Endothelial cell of umbilical vein (primary cell): ENCODE results near the gene OR5B17. TPM values are rescaled to one million over a fixed set of nuclear protein-coding genes. Genes with fewer than 3 reads are reported as not detected.

Source experiments
- BruUV-seq: library from RNA; stranded (reverse); fragments of 400-500 nt; replicated peaks from 2 replicates; lab custom pipeline; 2021; lab: Mats Ljungman, UMichigan
- CTCF ChIA-PET: fragments of 300-600, 350-600 bp; sonication (Branson Sonifier 250); formaldehyde crosslinking; loops from one replicate; lab custom pipeline; 2021; ENCODE audit warnings: antibody characterized with exemption, inconsistent platforms; lab: Charles Lee
- POLR2A ChIA-PET: fragments of 300-600, 350-600 bp; sonication (Branson Sonifier 250); formaldehyde crosslinking; loops from one replicate; lab custom pipeline; 2021; ENCODE audit warnings: antibody characterized with exemption, inconsistent platforms; lab: Charles Lee
- DNase-seq: peaks from one replicate; pipeline ENCODE4 v3.0.0-alpha.2; 2011; ENCODE audit warnings: low read depth, low spot score
- FAIRE-seq: peaks from 2 replicates; lab custom pipeline; 2011; peaks lifted over from hg19 to GRCh38; lab: Jason Lieb, UNC
- H2AFZ ChIP-seq: 2 replicates; pipeline ENCODE4 v1.6.0; 2012; ENCODE audit warnings: low read depth, low read length, control low read depth, inconsistent platforms
- H3K27ac ChIP-seq: 2 replicates; pipeline ENCODE4 v1.5.1; 2011; ENCODE audit warnings: low read depth, mild to moderate bottlenecking, control low read depth, low read length, moderate library complexity; ENCODE audit not compliant: insufficient read depth
- H3K27me3 ChIP-seq, 2 experiments: 2 replicates each; pipeline versions ENCODE4 v1.6.0 to v1.6.1; 2011; ENCODE audit warnings: low read length in 2 of 2, mixed read lengths in 1 of 2; ENCODE audit not compliant: control insufficient read depth in 2 of 2, insufficient read depth in 2 of 2
- H3K36me3 ChIP-seq, 2 experiments: 2 replicates in 1 of 2; 3 replicates in 1 of 2; pipeline ENCODE4 v1.5.1; 2011; ENCODE audit warnings: low read length in 2 of 2, mild to moderate bottlenecking in 1 of 2, moderate library complexity in 1 of 2; ENCODE audit not compliant: control insufficient read depth in 2 of 2, insufficient read depth in 2 of 2; ENCODE audit errors: extremely low read depth in 1 of 2
- H3K4me1 ChIP-seq: 3 replicates; pipeline ENCODE4 v1.5.1; 2011; ENCODE audit warnings: mild to moderate bottlenecking, low read length; ENCODE audit not compliant: control insufficient read depth, insufficient read depth; ENCODE audit errors: extremely low read depth
- H3K4me2 ChIP-seq: 2 replicates; pipeline ENCODE4 v1.6.1; 2011; ENCODE audit warnings: low read length, control low read depth, mixed read lengths; ENCODE audit not compliant: insufficient read depth
- H3K4me3 ChIP-seq, 3 experiments: fragments of 200-600 bp in 1 of 3; sonication (generic), shearing (Covaris generic) in 1 of 3; replicated peaks in 1 of 3; 2 replicates each; pipeline ENCODE4 v1.5.1; 2011 to 2016; ENCODE audit warnings: control low read depth in 3 of 3, low read length in 3 of 3, mild to moderate bottlenecking in 2 of 3, inconsistent platforms in 1 of 3, low read depth in 1 of 3, moderate library complexity in 1 of 3; ENCODE audit not compliant: insufficient read depth in 1 of 3
- H3K79me2 ChIP-seq: 2 replicates; pipeline ENCODE4 v1.6.0; 2012; ENCODE audit warnings: low read length, inconsistent platforms; ENCODE audit not compliant: control insufficient read depth, insufficient read depth
- H3K9ac ChIP-seq: replicated peaks from 2 replicates; pipeline ENCODE3; 2011; ENCODE audit warnings: low read length, control low read depth; ENCODE audit not compliant: insufficient read depth; ENCODE audit errors: extremely low read depth
- H3K9me1 ChIP-seq: replicated peaks from 3 replicates; pipeline ENCODE4 v1.6.0; 2011; ENCODE audit warnings: mild to moderate bottlenecking, low read length; ENCODE audit not compliant: control insufficient read depth, insufficient read depth; ENCODE audit errors: extremely low read depth
- H3K9me3 ChIP-seq: replicated peaks from 2 replicates; pipeline ENCODE4 v1.5.1; 2012; ENCODE audit warnings: low read length, inconsistent platforms; ENCODE audit not compliant: control insufficient read depth, insufficient read depth
- H4K20me1 ChIP-seq: replicated peaks from 2 replicates; pipeline ENCODE3; 2011; ENCODE audit warnings: mild to moderate bottlenecking, low read length; ENCODE audit not compliant: control insufficient read depth, insufficient read depth; ENCODE audit errors: extremely low read depth
- CTCF ChIP-seq, 2 donors: IDR thresholded peaks; 1 replicate in 1 of 2; 2 replicates in 1 of 2; pipeline ENCODE4 v1.5.1; 2011; ENCODE audit warnings: low read length in 2 of 2, mild to moderate bottlenecking in 2 of 2, moderate library complexity in 2 of 2, control low read depth in 1 of 2, inconsistent platforms in 1 of 2, low read depth in 1 of 2; ENCODE audit not compliant: insufficient read depth in 1 of 2; ENCODE audit errors: extremely low read depth in 1 of 2
- EZH2 ChIP-seq: IDR thresholded peaks from 2 replicates; pipeline ENCODE4 v1.6.1; 2012; ENCODE audit warnings: borderline replicate concordance, low read depth, mild to moderate bottlenecking, moderate library complexity, low read length, inconsistent platforms; ENCODE audit not compliant: severe bottlenecking
- FOS ChIP-seq: IDR thresholded peaks from 2 replicates; pipeline ENCODE4 v1.6.1; 2011; ENCODE audit warnings: mild to moderate bottlenecking, low read length, moderate library complexity, borderline replicate concordance; ENCODE audit not compliant: insufficient read depth
- GATA2 ChIP-seq: IDR thresholded peaks from 2 replicates; pipeline ENCODE4 v1.7.0; 2011; ENCODE audit warnings: low read depth, mild to moderate bottlenecking, moderate library complexity, mixed read lengths, low read length; ENCODE audit not compliant: insufficient read length, insufficient read depth
- JUN ChIP-seq: IDR thresholded peaks from 2 replicates; pipeline ENCODE4 v1.6.1; 2011; ENCODE audit warnings: borderline replicate concordance, low read depth; ENCODE audit not compliant: insufficient read length, insufficient read depth
- MAX ChIP-seq: IDR thresholded peaks from 2 replicates; pipeline ENCODE4 v1.6.1; 2011; ENCODE audit not compliant: insufficient read depth, insufficient read length
- MYC ChIP-seq: IDR thresholded peaks from one replicate; pipeline ENCODE4 v1.6.1; 2011; ENCODE audit warnings: mild to moderate bottlenecking, low read depth, low read length
- POLR2A ChIP-seq: IDR thresholded peaks from 2 replicates; pipeline ENCODE4 v1.6.1; 2012; ENCODE audit warnings: low read depth, mild to moderate bottlenecking, control low read depth, low read length
- POLR2AphosphoS5 ChIP-seq: IDR thresholded peaks from 2 replicates; pipeline ENCODE4 v1.6.1; 2012; ENCODE audit warnings: low read depth, mild to moderate bottlenecking, control low read depth, low read length, moderate library complexity; ENCODE audit not compliant: insufficient read depth
- dilution Hi-C: fragments of 300-500 bp; cut with MboI; formaldehyde crosslinking; loops from one replicate; pipeline ENCODE4 v1.15.0; 2019; ENCODE audit warnings: low sequenced_read_pairs; ENCODE audit not compliant: extremely low pct_ligation_motif_present
- intact Hi-C: fragments of 100-400 bp; cut with micrococcal nuclease; formaldehyde crosslinking; loops from one replicate; pipeline ENCODE4 v1.10.0; 2022
- polyA plus RNA-seq, 4 experiments: library from polyadenylated mRNA; depleted of rRNA in 3 of 4; stranded (reverse) in 3 of 4; unstranded in 1 of 4; fragments of >200 nt; gene quantifications; 2 replicates each; pipeline versions ENCODE4 v1.2.1 to v1.2.3, GENCODE V29; 2011 to 2012; ENCODE audit warnings: missing spikeins in 1 of 4
- total RNA-seq: library from RNA; stranded (reverse); gene quantifications from 2 replicates; pipeline ENCODE4 v1.2.3, GENCODE V29; 2021

OR5B17 gene
- total and polyA plus RNA-seq, 2 donors (not counting 3 experiments of a cell fraction or from before 2014, with no cell fraction given), result not detected

GRCh38 chr11:58330861-58331260 lies 28.0 kb downstream of the OR5B17 start:
- no peak for DNase-seq
- Histone ChIP-seq H2AFZ (no peak overlapping the region), H3K9me3 (no peaks in the 10 kb centered on the region), H3K36me3 (no peaks in the 10 kb centered on the region), H3K9me1 (no peaks in the 10 kb centered on the region), H3K4me2 (no peak overlapping the region), H3K79me2 (no peaks in the 10 kb centered on the region), H3K4me3 (no peak overlapping the region), H3K4me1 (peaks cover 16% of the 10 kb centered on the region), H3K27ac (no peak overlapping the region), H3K27me3 (no peaks in the 10 kb centered on the region), H3K9ac (no peak overlapping the region), H4K20me1 (no peaks in the 10 kb centered on the region)
- dilution Hi-C loops (no loop called here), intact Hi-C loops (no loop called here)
- POLR2A ChIA-PET, result no interaction called here
- TF ChIP-seq FOS (no peak), CTCF (IDR thresholded peaks at IDR 0.05; ENCODE audit: extremely low read depth in 1 of 2, insufficient read depth in 1 of 2, low read depth in 1 of 2, low read length in 2 of 2) (no peak), MAX (no peak), POLR2AphosphoS5 (no peak), EZH2 (no peak), GATA2 (no peak), MYC (no peak), JUN (no peak), POLR2A (no peak)
- no TSS peak for BruUV-seq
- CTCF ChIA-PET, result no interaction called here
- FAIRE-seq, result no peak
